Ecto neural progenitor cell (in vitro differentiated cells): Measurements from ENCODE around the gene PIK3CD.
"Not testable (repeated sequence)": the region's sequence is repeated elsewhere in the genome, so short reads cannot be mapped to it uniquely, and the experiment has no call there.

Source experiments
- DNase-seq: peaks from one replicate; pipeline ENCODE4 v3.0.0-alpha.2; 2018; ENCODE audit warnings: low spot score

PIK3CD gene

GRCh38 chr1:9621032-9621431, 30.5 kb upstream of the PIK3CD start:
- DNase-seq = no peak

- DNase-seq = no peak
Measured at GRCh38 chr1:9624081-9624480, 27.4 kb upstream of the PIK3CD start.

GRCh38 chr1:9625030-9625429, 26.5 kb upstream of the PIK3CD start:
- DNase-seq = not testable (repeated sequence)

GRCh38 chr1:9626201-9626608, 25.3 kb upstream of the PIK3CD start:
- DNase-seq = no peak

- DNase-seq = no peak
Measured at GRCh38 chr1:9628541-9629444, 22.7 kb upstream of the PIK3CD start.

GRCh38 chr1:9629445-9630201, 21.9 kb upstream of the PIK3CD start:
- DNase-seq = no peak

- no peak for DNase-seq
Measured at GRCh38 chr1:9630331-9631111, 21.0 kb upstream of the PIK3CD start.

- no peak for DNase-seq
Measured at GRCh38 chr1:9631613-9632012, 19.9 kb upstream of the PIK3CD start.

- DNase-seq = no peak
Measured at GRCh38 chr1:9633493-9633892, 18.0 kb upstream of the PIK3CD start.

- DNase-seq = no peak
Measured at GRCh38 chr1:9634582-9634981, 16.9 kb upstream of the PIK3CD start.

GRCh38 chr1:9639227-9639626, 12.3 kb upstream of the PIK3CD start:
- DNase-seq = no peak

GRCh38 chr1:9643351-9644256, 7.9 kb upstream of the PIK3CD start:
- no peak for DNase-seq

- no peak for DNase-seq
Measured at GRCh38 chr1:9646037-9646436, 5.5 kb upstream of the PIK3CD start.

- DNase-seq = no peak
Measured at GRCh38 chr1:9648171-9648570, 3.4 kb upstream of the PIK3CD start.

GRCh38 chr1:9649769-9650168, 1.8 kb upstream of the PIK3CD start:
- DNase-seq = no peak

- DNase-seq = no peak
Measured at GRCh38 chr1:9651220-9651564, 339 bp upstream of the PIK3CD start.

- no peak for DNase-seq
Measured at GRCh38 chr1:9652379-9653209, 1.1 kb downstream of the PIK3CD start.

GRCh38 chr1:9653210-9653490, 1.6 kb downstream of the PIK3CD start:
- DNase-seq = no peak

- no peak for DNase-seq
Measured at GRCh38 chr1:9653491-9654050, 2.0 kb downstream of the PIK3CD start.

GRCh38 chr1:9654051-9654833, 2.7 kb downstream of the PIK3CD start:
- no peak for DNase-seq
